Left cardiac atrium (tissue), 4 donors: ENCODE results near the gene FNDC5. TPM values are rescaled to one million over a fixed set of nuclear protein-coding genes. Genes with fewer than 3 reads are reported as not detected.

Source experiments
- ATAC-seq, 2 donors: fragments of 200-7000 bp; cut with Tn5 transposase; one replicate each; pipeline ENCODE4 v1.9.1; 2020; ENCODE audit warnings: mild to moderate bottlenecking in 2 of 2, moderate library complexity in 2 of 2
- DNase-seq: peaks from one replicate; pipeline ENCODE4 v3.0.0-alpha.2; 2020
- intact Hi-C, 2 donors: fragments of 100-400 bp; cut with DNase I; formaldehyde crosslinking; loops; one replicate each; pipeline versions ENCODE4 v1.14.1 to v1.15.1; 2022 to 2023
- total RNA-seq, 2 donors: library from RNA; stranded (reverse); fragmentation: NEBNext Ultra II Directional; extraction: Animal tissue kit (Norgen Biotek cat#: 25700); gene quantifications; one replicate each; pipeline ENCODE4 v1.2.1, GENCODE V29; 2021
- donor health status: DM: no; HTN: yes; CAD: no.
- donor health status: DM: no; HTN: yes; CAD: no; lungs with severe emphysema.
- donor health status: DM: yes; HTN: yes; CAD: no.
- donor health status: Dilated cardiomyopathy.

The FNDC5 gene
- total RNA-seq, 2 donors from 2014 or later: 74.3 to 92.5 TPM

GRCh38 chr1:32887623-32888022 is 16.9 kb upstream of the FNDC5 start:
- no peak for ATAC-seq
- intact Hi-C loops: no loop called here
- no peak for DNase-seq

- ATAC-seq (no peak), DNase-seq (no peak)
- intact Hi-C loops: no loop called here
Observed at GRCh38 chr1:32886828-32887414, 16.2 kb upstream of the FNDC5 start.

DNA sequence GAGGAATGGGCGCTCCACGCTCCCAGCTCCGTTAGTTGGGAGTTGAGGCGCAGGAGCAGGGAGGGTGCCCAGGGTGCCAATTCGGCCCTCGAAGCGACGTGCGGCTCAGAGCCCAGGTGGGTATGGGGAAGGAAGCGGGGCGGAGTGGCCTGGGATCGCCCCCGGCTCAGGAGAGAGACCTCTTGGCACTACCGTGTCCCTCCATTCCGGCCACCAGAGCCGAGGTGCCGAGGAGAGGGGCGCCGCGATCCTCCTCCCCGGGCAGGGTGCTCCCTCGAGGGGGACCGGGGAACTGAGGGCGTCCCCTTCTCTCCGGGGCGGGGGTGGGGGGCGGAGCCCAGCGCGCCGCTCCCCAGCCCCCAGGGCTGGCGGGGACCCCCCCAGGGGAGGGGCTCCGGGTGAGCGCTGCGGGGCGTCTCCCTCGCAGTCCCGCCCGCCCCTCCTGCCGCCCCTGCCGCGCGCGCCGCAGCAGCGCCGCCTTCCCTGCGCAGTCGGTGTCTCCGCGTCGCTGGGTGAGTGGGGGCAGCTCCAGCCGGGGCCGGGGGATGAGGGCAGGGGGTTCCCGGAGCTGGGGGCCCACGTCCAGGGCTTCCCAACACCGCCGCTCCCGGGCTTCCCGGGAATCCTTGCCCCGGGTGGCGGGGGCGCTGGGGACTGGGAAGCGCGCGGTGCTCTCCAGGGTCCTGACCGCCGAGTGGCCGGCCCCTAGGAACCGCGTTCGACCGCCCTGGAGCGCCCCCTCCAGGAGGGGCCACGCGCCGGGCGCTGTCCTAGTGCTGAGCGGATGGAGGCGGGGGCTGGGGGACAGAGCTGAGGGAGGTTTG is 15.5 kb upstream of the FNDC5 start, which contains the start of gene HPCA:
TSS of gene HPCA (plus strand) at position 488 of the 824 bp plus-strand sequence. CDS start 2,408 bp downstream, outside the sequence.
- ATAC-seq (peak; percentile 75 to 88), DNase-seq (peak; percentile 62)
- intact Hi-C loops: no loop called here

- DNase-seq (no peak), ATAC-seq (no peak)
- intact Hi-C loops: no loop called here
Observed at GRCh38 chr1:32885676-32886003, 14.9 kb upstream of the FNDC5 start.

GRCh38 chr1:32884726-32885125 is 14.0 kb upstream of the FNDC5 start:
- intact Hi-C loops: no loop called here

DNA sequence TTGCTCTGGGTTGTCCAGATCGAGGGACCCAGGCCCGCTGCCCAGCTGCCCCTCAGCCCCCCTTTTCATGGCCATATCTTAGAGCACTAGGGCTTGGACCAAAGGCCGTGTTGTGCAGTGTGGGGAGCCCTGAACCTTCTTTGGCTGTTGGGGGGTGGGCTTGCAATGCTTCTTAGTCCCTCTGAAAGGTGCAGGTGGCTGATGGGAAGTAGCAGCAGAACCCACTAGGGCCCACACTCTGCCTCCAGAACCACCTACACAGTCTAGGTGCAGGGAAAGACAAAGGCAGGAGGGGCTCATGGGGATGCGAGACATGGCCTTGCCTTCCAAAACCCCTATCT is 13.3 kb upstream of the FNDC5 start:
- intact Hi-C loops: no loop called here
- DNase-seq (no peak), ATAC-seq (no peak)

More at GRCh38 chr1:32884726-32885125, 14.0 kb upstream of the FNDC5 start:
- ATAC-seq: no peak
- DNase-seq: no peak

- intact Hi-C loops: no loop called here
- DNase-seq: no peak
- ATAC-seq: no peak
Observed at GRCh38 chr1:32883338-32884031, 12.8 kb upstream of the FNDC5 start.

DNA sequence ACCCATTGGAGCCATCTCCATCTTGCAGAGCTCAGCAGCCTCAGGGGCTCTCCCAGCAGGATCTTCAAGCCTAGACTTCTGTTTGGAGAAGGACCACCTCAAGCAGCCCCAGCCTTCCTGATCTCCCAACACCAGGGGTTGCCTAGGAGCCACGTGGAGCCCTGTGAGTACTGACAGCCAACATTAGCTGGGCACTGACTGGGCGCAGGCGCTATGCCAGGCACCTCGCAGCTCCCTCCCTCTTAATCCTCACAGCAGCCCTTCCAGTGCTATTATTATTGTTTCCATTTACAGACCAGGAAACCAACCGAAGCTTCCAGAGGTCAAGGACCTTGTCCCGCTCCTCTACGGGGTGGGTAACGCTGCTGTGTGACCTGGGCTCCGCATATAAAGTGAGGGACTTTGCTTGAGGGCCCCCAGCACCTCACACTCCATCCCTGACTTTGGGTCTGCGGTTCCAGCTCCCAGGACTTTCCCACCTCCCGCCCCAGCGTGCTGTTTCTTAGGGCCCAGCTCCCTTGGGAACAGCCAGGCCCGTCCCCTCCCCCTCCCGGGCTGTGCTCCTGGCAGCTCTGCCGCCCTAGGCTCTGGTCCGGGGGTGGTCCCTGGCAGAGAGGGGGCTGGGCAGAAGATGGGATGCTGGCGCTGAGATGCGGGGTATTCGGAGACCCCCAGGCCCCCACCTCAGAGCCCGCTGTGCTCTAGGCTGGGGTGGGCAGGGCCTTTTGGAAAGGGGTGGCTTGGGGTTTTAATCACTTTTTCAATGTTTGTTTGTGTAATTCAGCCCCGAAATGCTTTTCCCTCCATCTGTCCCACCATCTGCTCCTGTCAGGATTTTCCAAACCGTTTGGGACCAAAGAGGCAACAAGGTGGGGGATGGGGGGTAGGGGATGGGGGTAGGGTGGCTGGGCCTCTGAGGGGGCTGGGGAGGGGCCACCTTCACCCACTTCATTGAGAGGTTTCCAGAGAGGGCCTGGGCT is 11.4 kb upstream of the FNDC5 start:
- ATAC-seq: peak; percentile 62 to 67
- DNase-seq: peak; percentile 58
- intact Hi-C loops: no loop called here

DNA sequence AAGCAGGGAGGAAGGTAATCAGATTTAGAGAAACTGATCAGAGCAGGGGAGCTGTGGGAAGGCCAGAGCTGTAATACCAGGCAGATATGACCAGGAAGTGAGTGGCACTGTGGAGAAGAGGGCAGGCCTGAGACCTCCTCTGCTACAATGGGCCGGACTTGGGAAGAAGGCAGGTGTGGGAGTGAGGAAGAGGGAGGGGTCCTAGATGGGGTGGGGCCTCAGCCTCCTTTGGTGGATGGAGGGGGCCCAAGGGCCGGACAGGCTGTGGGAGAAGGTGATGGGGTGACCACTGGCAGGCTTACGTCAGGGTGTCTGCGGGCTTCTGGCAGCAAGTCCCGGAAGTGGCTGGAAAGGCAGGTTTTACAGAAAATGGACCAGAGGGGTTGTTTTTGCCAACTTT is 10.6 kb upstream of the FNDC5 start:
- ATAC-seq (no peak), DNase-seq (no peak)
- intact Hi-C loops: no loop called here

- intact Hi-C loops: loop anchor here in 1 of 2 donors (10.0 kb wide), 1 partner anchor 206 kb away; the partner anchor contains the start of gene AZIN2
- ATAC-seq (no peak), DNase-seq (no peak)
Observed at GRCh38 chr1:32878637-32879041, 7.9 kb upstream of the FNDC5 start.

DNA sequence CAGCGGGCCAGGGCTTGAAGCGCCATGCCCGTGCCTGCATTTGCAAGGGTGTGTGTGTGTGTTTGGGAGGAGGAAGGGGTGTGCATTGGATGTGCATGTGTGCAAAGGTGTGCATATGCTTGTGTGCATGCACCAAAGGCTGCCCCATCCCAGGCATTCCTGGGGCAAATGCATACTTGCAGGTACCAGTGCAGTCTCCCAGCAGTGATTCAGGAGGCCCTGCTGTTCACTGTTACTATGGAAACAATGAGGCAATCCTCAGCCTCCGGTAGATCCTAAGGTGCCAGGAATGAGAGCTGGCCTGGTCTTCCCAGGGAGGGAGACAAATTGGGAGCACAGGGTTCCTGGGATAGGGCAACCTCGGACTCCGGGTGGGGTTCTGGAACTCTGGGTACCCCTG is 7.5 kb upstream of the FNDC5 start:
- intact Hi-C loops: loop anchor here in 1 of 2 donors (10.0 kb wide), 1 partner anchor 207 kb away; the partner anchor contains the start of gene AZIN2
- ATAC-seq: no peak
- DNase-seq: no peak

- peak; percentile 77 for DNase-seq
- intact Hi-C loops: loop anchor here in 1 of 2 donors (10.0 kb wide), 1 partner anchor 207 kb away; the partner anchor contains the start of gene AZIN2
- peak; percentile 47 to 78 for ATAC-seq
Observed at GRCh38 chr1:32877211-32878110, 6.7 kb upstream of the FNDC5 start.

GRCh38 chr1:32876341-32877210 is 5.9 kb upstream of the FNDC5 start:
- intact Hi-C loops: loop anchor here in 1 of 2 donors (10.0 kb wide), 1 partner anchor 208 kb away; the partner anchor contains the start of gene AZIN2
- DNase-seq (peak; percentile 60), ATAC-seq (peak; percentile 38 to 63)

DNA sequence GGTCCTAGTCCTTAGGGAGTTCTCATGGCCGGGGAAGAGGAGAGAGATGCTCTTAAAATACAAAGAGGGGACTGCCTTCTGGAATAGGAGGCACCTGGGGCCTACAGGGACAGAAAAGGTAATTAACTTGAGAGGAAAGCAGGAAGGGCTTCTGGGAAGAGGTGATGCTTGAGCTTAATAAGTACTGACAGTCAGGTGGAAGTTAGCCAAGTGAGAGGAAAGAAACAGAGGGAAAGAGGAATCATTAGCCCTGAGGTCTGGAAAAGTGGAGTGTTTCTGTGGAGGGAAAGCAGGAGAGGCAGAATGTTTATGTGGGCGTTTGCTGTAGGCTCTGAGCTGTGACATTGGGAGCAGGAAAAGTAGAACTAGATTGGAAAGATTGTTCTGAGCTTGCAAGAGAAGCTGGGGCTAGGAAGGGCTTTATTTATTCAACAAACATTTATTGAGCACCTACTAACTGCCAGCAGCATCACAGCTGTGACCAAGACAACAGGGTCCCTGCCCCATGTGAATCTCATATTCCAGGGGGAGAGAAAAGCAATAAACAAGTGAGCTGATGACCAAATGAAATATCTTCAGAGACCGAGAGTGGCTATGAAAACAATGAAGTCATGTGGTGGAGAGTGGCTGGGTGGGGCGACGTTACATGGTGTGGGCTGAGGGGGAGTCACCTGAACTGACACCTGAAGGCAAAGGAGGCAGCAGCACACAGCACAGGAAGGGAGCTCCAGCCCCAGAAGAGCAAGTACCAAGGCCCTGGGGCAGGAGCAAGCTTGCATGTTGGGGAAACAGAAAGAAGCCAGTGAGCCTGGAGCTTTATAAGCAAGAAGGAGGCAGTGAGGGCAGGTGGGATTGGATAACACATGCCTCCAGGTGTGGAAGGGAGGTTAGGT is 4.4 kb upstream of the FNDC5 start:
- intact Hi-C loops: loop anchor here in 1 of 2 donors (10.0 kb wide), 1 partner anchor 210 kb away; the partner anchor contains the start of gene AZIN2
- ATAC-seq (no peak), DNase-seq (no peak)

- DNase-seq: no peak
- no peak for ATAC-seq
- intact Hi-C loops: loop anchor here in 1 of 2 donors (10.0 kb wide), 1 partner anchor 211 kb away; the partner anchor contains the start of gene AZIN2
Observed at GRCh38 chr1:32873484-32873883, 2.8 kb upstream of the FNDC5 start.

DNA sequence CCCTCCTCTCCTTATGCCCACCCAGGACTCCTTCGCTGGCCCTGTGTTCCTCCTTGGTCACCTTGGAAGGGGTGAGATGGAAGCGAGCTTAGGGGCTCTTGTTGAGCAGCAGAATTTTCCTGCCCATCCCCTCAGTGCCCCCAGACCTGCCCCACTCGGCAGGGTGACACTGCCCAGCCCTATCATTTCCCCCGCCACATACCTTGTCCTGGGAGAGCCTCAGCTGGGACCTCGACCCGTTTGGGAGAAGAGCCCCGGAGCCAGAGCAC is 1.4 kb upstream of the FNDC5 start:
- ATAC-seq: no peak
- intact Hi-C loops: loop anchor here in 1 of 2 donors (10.0 kb wide), 1 partner anchor 213 kb away; the partner anchor contains the start of gene AZIN2
- DNase-seq: no peak
